GM18526 (cell line): ENCODE measurements around the gene SENP3.

ENCODE experiments used
- POLR2A ChIP-seq: IDR thresholded peaks from 3 replicates; pipeline ENCODE4 v1.6.1; 2011; ENCODE audit not compliant: insufficient read length; ENCODE audit errors: extremely low read depth

SENP3 gene

DNA sequence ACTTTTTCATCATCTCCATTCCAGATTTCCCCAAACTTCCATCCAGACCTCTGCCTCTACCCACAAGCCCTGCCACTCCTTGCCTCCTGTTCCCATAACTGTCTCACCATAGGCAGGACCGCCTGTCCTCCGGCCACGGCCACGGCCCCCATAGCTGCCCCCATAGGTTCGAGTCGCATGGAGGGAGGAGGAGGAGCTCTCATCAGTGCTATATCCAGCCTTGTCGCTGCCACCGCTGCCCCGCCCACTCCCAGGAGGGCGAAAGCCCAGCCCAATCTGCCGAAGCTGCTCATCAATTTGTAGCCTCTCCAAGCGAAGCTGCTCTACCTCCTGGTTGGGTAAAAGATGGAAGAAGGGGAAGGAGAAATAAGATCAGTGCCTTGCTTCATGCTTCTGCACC lies 31.6 kb downstream of the SENP3 start:
- no peak for TF ChIP-seq POLR2A

DNA sequence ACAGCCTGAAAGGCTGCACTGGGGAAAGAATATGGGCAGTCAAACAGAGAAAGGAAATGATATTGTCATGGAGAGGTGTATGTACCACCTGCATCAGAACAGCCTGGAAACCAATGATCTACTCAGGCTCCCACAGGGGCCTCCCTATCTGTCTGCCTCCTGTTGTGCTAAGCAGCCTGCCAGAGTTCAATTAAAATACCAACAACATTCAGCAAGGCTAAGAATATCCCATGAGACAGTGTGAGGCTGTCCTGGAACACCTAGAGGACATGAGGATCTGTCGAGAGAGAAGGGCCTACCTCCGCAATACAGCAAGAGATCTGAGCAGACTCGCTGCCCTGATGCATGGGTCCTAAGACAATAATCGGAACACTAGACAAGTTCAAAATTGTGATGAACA lies 44.6 kb downstream of the SENP3 start:
- TF ChIP-seq POLR2A: no peak

DNA sequence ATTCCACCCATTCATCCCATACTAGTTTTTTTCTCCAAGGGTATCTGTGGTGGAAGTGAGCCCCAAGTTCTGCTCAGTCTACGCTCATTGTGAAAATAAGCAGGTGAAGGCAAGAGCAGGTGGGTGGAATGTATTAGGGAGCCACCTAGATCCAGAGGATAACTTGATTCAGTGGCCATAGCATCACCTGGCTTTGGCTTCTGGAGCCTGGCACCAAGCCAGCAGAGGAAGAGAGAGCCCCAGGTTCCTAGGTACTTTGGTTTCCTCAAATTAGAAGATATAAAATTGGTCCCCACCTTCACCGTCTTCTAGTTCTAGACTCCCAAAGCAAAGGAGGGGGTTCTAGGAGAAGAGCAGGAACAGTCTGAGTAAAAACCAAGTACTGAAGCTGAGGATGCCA lies 48.9 kb downstream of the SENP3 start:
- TF ChIP-seq POLR2A: no peak

DNA sequence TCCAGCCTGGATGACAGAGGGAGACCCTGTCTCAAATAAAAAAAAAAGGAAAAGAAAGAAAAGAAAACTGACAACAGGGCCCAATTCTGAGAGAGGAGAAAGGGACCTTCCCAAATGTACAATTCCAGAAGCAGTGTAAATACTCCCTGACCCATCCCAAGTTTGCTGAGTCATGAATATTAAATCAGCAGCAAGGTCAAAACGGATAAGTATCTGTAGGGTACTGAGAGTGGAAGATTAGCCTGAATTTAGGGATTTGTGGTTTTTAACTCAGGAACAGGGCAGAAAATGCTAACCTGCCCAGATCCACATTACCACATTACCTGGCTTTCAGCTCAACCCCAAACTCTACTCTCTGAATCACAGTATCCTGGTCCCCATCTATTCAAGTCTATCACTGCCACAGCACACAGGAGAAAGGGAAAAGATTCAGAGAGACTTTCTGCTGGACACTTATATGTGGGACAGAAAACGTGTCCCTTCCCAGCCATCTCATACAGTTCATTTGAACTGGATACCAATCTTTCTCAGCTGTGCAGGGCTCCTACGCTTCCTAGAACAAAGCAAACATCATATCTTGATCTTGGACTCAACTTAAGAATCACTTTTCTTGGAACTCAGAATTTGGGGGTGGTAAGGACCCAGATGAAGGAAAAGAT lies 50.0 kb downstream of the SENP3 start:
- TF ChIP-seq POLR2A: no peak

DNA sequence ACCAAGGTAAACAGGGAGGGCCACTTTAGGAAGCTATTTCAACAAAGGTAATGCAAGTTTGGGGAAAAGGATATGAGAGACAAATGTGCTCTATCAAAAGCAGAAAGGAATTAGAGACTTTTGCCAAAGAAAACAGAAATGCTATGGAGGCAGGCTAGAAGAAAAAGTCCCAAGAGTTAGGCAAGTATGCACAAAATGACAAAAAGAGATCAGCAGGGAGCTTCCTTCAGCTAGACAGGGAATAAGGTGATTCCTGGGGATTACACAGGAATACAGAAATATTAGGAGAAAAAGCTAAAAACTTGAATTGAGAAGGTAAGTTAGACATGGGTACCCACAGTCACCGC lies 50.5 kb downstream of the SENP3 start:
- no peak for TF ChIP-seq POLR2A

DNA sequence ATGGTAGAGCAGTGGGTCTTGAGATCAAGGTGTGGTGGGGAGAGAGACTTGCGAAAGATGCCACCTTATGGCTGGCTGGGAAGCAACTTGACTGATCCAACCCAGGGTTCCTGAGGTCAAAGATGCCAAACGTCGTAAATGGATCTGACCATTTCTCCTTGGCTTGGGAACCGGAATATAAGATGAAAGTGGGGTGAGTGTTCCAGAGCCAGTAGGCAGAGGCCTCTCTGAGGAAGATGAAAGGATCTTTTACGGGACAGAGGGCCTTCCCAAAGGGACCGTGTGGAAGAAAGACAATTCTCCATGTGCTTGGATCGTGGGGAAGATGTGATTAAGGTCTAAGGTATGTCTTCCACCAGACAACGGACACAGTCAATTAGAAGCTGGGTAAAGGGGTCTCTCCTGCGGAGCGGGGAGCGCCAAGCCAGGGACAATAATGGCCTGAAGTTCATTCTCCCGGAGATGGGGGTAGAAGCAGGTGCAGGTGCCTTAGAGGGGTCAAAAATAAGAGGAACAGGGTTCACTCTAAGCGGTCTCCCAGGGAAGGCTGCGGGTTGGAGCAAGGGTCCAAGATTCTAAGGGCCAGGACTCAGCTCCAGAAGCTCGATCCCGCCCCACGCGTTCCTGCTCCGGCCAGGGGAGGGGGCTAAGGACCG lies 52.2 kb downstream of the SENP3 start:
- TF ChIP-seq POLR2A: no peak

DNA sequence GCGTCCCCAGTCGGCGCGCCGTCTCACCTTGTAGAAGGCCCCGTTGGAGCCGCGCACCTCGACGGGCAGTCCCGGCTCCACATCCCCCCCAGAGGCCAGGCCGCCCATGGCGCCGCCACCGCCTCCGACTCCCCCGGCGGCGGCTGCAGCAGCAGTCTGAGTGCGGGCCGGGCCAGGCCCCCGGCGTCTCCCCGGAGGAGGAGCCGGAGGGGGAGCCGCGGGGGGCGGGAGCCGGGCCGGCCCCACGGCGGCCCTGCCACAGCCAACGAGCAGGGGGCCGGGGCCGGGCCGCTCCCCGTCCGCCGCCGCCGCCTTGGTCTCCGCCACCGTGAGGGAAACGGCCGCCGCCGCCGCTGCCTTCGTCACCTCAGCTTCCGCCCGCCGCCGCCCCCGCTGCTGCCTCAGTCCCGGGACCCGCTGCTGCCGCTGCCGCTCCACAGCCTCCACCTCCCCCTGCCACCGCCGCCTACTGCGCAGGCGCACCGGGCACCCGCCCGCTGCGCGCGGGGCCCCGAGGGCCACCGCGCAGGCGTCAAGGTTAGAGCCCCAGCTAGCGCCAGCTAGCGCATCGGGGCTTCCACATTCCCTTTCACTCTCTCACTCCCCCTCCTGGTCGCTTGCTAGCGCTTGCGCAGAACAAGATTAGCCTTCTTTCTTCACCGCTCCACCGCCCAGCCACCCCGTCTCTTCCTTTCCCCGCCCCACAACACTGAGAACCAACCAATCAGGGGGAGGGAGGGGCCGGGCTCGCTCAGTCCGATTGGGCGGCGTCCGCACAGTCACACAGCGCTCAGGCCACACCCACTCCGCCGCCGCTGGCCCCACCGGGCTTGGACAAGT lies 52.9 kb downstream of the SENP3 start, which contains the start of gene FXR2:
FXR2 (minus strand) TSS at position 473 of the 840 bp plus-strand sequence; CDS start at position 108, 365 bp downstream.
- peak; percentile 61 for TF ChIP-seq POLR2A

DNA sequence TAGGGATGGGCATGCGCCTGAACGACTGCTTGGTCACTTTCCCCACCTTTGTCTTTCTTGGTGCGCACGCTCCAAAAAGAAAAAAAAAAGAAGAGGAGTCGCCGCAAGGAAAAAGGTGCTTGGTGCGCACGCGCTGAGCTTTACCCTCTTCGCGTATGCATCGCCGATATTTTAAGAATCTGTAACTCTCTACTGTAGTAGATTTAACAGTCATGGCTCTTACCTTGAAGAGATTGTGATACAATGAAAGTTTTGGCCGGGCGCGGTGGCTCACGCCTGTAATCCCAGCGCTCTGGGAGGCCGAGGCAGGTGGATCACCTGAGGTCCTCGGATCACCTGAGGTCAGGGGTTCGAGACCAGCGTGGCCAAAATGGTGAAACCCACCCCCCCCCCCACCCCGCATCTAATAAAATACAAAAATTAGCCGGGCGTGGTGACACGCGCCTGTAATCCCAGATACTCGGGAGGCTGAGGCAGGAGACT lies 53.6 kb downstream of the SENP3 start:
- TF ChIP-seq POLR2A: peak; percentile 19

DNA sequence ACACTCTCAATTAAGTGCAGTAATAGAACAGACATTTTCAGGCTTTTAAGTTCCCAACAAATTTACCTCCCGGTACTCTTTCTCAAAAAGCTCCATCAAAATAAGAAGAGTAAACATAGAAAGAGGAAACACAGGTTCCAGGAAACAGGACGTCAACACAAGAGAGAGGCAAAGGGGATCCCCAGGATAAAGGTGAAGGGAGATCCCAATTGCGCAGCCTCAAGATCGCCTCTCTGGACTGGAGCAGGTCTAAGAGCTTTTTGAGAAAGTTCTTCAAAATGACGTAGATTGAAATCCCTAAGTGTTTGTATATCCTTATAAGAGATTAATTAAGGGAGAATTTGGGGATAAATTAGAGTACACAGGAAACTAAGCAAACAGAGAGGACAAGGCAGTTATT lies 56.9 kb downstream of the SENP3 start:
- no peak for TF ChIP-seq POLR2A

DNA sequence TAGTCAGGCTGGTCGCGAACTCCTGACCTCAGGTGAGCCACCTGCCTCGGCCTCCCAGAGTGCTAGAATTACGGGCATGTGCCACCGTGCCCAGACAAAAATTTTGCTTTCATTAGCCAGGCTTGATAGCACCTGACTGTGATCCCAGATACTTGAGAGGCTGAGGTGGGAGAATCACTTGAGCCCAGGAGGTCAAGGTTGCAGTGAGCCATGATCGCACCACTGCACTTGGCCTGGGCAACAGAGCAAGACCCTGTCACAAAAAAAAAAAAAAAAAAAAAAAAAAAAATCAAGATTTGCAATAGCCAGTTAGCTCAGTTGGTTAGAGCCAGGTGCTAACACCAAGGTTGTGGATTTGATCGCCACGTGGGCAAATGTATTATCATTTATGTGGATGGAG lies 59.1 kb downstream of the SENP3 start:
- no peak for TF ChIP-seq POLR2A
